D341Med (cell line): Measurements from ENCODE around the gene KRT12.
"Not testable (repeated sequence)": the region's sequence is repeated elsewhere in the genome, so short reads cannot be mapped to it uniquely, and the experiment has no call there.

Experiments
- DNase-seq: peaks from one replicate; pipeline ENCODE4 v3.0.0; 2012; ENCODE audit warnings: low spot score

Gene KRT12

GRCh38 chr17:40883626-40884334 lies 16.8 kb upstream of the KRT12 start:
- DNase-seq: no peak

GRCh38 chr17:40883031-40883430 lies 16.0 kb upstream of the KRT12 start:
- DNase-seq: no peak

DNA sequence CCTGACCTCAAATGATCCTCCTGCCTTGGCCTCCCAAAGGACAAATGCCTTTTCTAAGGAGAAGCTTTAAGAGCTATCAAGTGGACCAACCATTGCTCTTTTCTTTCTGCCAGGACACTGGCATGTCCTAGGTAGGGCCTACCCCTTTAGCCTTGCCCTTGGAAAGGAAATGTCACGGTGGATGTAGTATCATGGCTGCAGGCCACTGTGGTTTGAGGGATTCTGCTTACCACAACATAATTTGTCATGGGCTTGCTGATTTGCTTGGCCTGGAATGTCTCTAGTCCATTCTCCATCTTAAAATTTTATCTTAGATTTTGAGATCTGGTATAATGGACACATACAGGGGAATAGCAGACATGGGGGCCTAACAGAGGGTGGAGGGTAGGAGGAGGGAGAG lies 12.0 kb upstream of the KRT12 start:
- DNase-seq: no peak

- no peak for DNase-seq
These were observed 11.0 kb upstream of the KRT12 start for GRCh38 chr17:40878044-40878443.

DNA sequence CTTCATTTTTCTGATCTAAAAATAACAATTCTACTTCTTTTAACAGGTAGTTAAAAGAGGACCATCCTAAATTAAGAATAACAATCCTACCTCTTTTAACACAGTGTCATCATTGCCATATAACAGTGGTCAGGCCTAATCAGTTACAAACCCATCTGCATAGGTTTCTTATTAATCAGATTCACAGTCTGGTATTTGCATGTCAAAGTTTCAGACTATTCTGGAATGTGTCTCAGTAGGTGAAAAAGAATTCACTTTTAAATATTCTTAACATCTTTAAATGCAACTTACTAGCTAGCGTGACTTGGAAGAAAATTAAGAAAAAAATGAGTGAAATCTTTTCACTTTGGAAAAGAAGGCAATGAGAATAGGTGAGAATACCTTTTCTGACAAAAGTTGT lies 6.8 kb upstream of the KRT12 start:
- DNase-seq: no peak

- DNase-seq: no peak
These were observed 6.2 kb upstream of the KRT12 start for GRCh38 chr17:40873255-40873654.

DNA sequence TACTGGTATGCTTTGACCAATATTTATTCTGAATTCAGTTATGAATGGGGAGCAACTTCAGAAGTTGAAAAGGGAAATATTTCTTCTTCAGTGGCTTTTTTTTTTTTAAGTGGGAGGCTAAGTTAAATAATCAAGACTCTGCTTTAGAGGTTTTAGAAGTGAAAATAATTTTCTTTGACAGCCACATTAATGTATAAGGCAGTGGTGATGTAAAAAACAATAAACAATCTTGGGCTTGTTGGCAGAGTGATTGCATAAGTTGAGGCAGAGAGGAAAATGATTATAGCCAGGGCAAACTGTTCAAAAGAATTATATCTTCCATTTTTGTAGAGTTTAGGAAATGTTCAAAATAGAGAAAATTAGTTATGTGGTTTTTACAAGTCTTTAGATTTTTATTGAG lies 5.4 kb upstream of the KRT12 start:
- DNase-seq: no peak

- DNase-seq: no peak
These were observed 4.3 kb upstream of the KRT12 start for GRCh38 chr17:40871316-40871715.

- DNase-seq: no peak
These were observed 3.1 kb upstream of the KRT12 start for GRCh38 chr17:40870136-40870535.

- DNase-seq: no peak
These were observed 2.2 kb downstream of the KRT12 start for GRCh38 chr17:40864661-40865390.

DNA sequence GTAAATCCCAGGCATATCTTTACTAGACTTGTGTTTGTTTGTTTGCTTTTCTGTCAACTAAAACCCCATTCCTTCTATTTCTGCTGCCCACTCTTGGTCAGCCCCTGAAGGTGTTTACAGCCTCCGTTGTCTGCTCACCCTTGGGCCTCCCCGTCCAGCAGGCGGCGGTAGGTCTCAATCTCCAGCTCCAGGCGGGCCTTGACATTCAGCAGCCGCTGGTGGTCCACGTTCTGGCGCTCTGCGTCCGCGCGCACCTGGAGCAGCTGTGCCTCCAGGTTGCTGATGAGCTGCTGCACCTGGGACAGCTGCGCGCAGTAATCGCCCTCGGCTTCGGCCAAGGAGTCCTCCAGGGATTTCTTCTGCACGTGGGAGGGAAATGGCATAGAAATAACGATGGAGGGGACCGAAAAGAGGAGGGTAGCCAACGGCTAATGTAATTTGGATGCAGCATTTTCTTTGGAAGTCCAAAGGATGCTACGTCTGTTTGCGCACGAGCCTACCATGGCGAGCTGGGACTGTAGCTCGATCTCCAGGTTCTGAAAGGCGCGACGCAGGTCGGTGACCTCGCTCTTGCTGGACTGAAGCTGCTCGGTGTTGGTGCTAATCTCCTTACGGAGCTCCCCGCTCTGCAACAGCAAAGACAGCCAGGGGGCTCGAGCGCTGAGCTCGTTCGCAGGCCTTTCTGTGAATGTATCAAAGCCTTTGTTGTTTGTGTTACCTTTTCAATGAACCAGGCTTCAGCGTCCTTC lies 3.9 kb downstream of the KRT12 start:
- peak; percentile 55 for DNase-seq

- no peak for DNase-seq
These were observed 7.5 kb downstream of the KRT12 start for GRCh38 chr17:40859536-40859935.

GRCh38 chr17:40858667-40859066 lies 8.4 kb downstream of the KRT12 start:
- not testable (repeated sequence) for DNase-seq

DNA sequence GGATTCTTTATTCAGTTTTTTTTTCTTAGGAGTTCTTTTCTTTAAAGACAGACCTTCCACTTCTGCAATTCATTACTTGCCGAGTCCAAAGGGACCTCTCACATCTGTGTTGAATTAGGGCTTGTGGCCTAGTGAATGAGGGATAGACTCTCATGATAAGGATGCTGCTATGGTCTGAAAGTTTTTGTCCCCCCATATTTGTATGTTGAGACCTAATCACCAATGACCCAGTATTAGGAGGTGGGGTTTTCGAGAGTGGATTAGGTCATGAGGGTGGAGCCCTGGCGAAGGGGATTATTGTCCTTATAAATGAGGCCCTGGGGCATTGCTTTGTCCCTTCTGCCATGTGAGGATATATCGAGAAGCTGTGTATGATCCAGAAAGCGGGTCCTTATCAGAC lies 9.5 kb downstream of the KRT12 start:
- DNase-seq: no peak

- DNase-seq: no peak
These were observed 12.7 kb downstream of the KRT12 start for GRCh38 chr17:40854175-40854814.

- DNase-seq: no peak
These were observed 14.7 kb downstream of the KRT12 start for GRCh38 chr17:40852364-40852763.

DNA sequence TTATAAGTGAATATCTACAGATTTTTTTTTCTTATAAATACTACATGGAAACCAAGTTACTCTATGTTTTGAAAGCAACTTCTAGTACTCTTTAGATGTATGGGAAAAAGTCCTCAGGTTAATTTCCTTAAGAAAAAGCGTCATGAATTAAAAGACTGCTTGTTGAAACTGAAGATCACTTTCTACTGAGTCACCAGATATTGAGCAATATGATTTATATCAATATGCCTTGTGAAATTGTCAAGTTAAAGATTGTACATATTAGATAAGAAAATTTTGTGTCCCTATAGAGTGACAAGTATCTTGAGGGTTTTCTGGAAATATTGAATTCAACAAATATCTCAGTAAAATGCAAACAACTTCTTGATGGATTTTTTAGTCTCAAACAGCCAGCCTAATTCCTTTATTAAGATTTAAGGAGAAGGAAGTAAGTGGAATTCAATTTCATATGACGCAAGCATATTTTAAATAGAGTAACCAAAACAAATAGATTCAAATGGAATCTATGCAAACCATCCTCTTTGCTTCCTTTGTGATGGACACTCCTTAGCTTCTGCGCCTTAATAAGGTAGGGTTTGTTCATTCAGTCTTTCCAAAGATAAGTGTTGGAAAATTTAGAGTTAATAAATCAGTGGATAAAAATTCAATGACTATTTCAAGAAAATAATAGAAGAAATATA lies 16.6 kb downstream of the KRT12 start:
- DNase-seq: no peak

DNA sequence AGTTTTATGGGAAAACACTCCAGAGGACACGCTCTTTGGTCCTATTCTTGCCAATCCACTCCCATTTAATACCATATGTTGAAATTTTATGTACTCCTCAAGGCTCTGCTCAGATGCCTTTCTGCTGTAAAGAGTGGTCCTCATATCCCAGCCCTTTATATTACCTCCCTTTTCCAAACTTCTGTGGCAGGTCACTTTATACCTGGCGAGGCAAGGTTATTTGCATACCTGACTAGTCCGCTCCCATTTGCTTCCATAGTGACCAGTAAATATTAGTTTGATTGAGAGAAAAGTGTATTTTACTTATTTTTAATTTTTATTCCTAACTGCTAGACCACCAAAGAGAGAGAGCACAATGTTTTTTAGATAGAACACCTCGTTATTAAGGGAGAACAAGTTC lies 17.3 kb downstream of the KRT12 start:
- no peak for DNase-seq

DNA sequence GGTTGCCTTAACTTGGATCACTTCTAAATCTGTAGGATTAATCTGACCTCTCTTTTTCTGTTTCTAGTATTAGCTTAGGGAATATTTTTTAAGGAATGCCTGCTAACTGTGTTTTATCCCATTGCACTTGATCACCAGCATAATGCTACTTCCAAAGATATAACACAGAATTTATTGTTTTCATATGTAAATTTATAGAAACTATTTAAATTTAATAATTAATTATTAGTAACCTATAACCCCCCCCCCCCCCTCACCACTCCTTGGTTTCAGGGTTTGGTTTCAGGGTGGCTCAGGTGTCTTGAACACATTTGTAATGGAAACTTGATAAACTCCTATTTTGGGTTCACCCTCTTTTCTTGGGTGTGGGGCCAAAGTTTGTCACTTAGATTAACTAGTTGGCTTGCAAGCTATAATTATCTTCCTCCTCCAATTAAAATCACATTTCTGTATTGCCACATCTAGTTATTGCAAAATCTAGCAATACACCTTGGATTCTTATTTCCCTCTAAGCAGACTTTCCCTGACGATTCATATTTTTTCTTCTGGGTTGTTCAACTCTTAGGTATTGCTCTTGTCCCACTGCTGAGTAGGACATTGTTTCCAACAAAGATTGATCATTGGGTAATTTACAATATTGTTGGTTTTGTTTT lies 18.3 kb downstream of the KRT12 start:
- no peak for DNase-seq

DNA sequence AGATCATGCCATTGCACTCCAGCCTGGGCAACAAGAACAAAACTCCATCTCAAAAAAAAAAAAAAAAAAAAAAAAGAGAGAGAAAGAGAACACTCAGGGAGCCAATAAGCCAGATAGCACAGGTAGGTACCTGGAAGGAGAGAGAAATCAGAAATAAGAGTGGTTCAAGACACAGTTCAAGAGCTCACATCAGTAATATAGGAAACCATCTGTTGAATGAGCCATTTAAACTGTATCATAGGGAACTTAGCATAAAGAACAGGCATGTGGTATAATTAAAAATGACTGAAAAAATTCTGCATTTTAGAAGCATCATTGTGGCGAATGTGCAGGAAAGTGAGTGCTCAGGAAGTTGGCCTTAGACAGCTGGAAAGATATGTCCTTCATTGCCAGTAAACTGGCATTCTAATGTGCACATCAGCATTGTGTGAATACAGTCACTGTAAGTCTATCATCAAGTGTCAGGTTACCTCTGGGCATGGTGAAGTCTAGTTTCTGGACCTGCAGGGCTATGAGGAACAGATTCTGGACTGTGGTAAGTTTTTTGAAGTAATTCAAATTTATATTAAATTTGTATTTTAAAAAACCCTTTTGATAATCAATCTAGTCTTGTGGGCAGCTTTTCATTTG lies 20.4 kb downstream of the KRT12 start:
- no peak for DNase-seq

DNA sequence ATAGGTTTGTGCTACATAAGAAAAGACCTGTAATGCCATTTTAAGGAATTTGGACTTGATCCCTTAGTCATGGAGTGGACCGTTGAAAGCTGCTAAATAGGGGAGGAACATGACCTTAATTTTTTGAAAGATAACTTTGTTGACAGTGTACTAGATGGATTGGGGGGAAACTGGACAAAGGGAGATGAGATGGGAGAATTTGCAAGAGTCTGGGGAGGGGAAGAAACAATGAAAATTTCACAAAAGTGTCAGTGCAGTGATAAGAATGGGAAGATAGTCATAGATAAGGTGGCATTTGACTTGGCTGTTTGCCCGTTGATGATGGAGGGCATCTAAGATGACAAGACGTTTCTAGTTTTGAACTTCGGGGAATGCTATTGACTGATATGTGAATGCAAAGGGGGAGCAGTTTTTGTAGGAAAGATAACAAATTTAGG lies 22.3 kb downstream of the KRT12 start:
- DNase-seq: no peak
